Trophoblast cell (in vitro differentiated cells and primary cell): ENCODE results near the gene PLAAT3.
A peak's percentile ranks its signal among the peaks of the same experiment; 100 is the strongest.
"Not testable (repeated sequence)": the region's sequence is repeated elsewhere in the genome, so short reads cannot be mapped to it uniquely, and the experiment has no call there.

Source experiments
- DNase-seq, 2 donors: peaks; one replicate each; pipeline ENCODE4 v3.0.0-alpha.2; 2016
- H2AFZ ChIP-seq: 2 replicates; pipeline ENCODE4 v1.6.1; 2013; ENCODE audit warnings: low read length, moderate library complexity, mild to moderate bottlenecking; ENCODE audit not compliant: insufficient read depth, poor library complexity
- H2AK5ac ChIP-seq: 2 replicates; pipeline ENCODE4 v1.6.1; 2013; ENCODE audit warnings: mild to moderate bottlenecking, low read length
- H2BK120ac ChIP-seq: 2 replicates; pipeline ENCODE4 v1.6.1; 2013; ENCODE audit warnings: low read length, mild to moderate bottlenecking, moderate library complexity; ENCODE audit not compliant: insufficient read depth, poor library complexity
- H2BK12ac ChIP-seq: 2 replicates; pipeline ENCODE4 v1.6.1; 2013; ENCODE audit warnings: mild to moderate bottlenecking, low read length, moderate library complexity
- H2BK5ac ChIP-seq: 2 replicates; pipeline ENCODE4 v1.6.1; 2013; ENCODE audit warnings: low read length, low read depth, moderate library complexity, mild to moderate bottlenecking; ENCODE audit not compliant: poor library complexity
- H3K14ac ChIP-seq: 2 replicates; pipeline ENCODE4 v1.6.1; 2013; ENCODE audit warnings: mild to moderate bottlenecking, low read length
- H3K18ac ChIP-seq: 2 replicates; pipeline ENCODE4 v1.6.1; 2013; ENCODE audit warnings: mild to moderate bottlenecking, low read length
- H3K23ac ChIP-seq: 2 replicates; pipeline ENCODE4 v1.6.1; 2013; ENCODE audit warnings: low read length
- H3K27ac ChIP-seq: 2 replicates; pipeline ENCODE4 v1.5.1; 2013; ENCODE audit warnings: low read depth, mild to moderate bottlenecking, inconsistent platforms, low read length, moderate library complexity
- H3K27me3 ChIP-seq: 2 replicates; pipeline ENCODE4 v1.6.1; 2013; ENCODE audit warnings: inconsistent platforms, mild to moderate bottlenecking, low read length, moderate library complexity; ENCODE audit not compliant: insufficient read depth
- H3K36me3 ChIP-seq, 2 experiments: 1 replicate in 1 of 2; 2 replicates in 1 of 2; pipeline ENCODE4 v1.6.1; 2013; ENCODE audit warnings: low read length in 2 of 2, mild to moderate bottlenecking in 2 of 2, moderate library complexity in 1 of 2; ENCODE audit not compliant: insufficient read depth in 2 of 2, control insufficient read depth in 1 of 2
- H3K4ac ChIP-seq: 2 replicates; pipeline ENCODE4 v1.6.1; 2013; ENCODE audit warnings: low read depth, mild to moderate bottlenecking, low read length, moderate library complexity
- H3K4me1 ChIP-seq, 2 experiments: 1 replicate in 1 of 2; 2 replicates in 1 of 2; pipeline ENCODE4 v1.6.1; 2013; ENCODE audit warnings: low read length in 2 of 2, mild to moderate bottlenecking in 2 of 2, moderate library complexity in 1 of 2; ENCODE audit not compliant: insufficient read depth in 2 of 2, control insufficient read depth in 1 of 2
- H3K4me2 ChIP-seq: 2 replicates; pipeline ENCODE4 v1.6.1; 2013; ENCODE audit warnings: inconsistent platforms, mild to moderate bottlenecking, low read length, moderate library complexity
- H3K4me3 ChIP-seq: 2 replicates; pipeline ENCODE4 v1.5.1; 2013; ENCODE audit warnings: mild to moderate bottlenecking, low read depth, low read length, inconsistent platforms
- H3K79me1 ChIP-seq: one replicate; pipeline ENCODE4 v1.6.1; 2013; ENCODE audit warnings: low read length
- H3K79me2 ChIP-seq: 2 replicates; pipeline ENCODE4 v1.6.1; 2013; ENCODE audit warnings: low read length, mild to moderate bottlenecking; ENCODE audit not compliant: control insufficient read depth, insufficient read depth, poor library complexity
- H3K9ac ChIP-seq: 2 replicates; pipeline ENCODE4 v1.6.1; 2013; ENCODE audit warnings: mild to moderate bottlenecking, low read length
- H3K9me3 ChIP-seq: 2 replicates; pipeline ENCODE4 v1.6.1; 2013; ENCODE audit warnings: low read depth, mild to moderate bottlenecking, control low read depth, inconsistent platforms, low read length; ENCODE audit not compliant: insufficient read depth
- H4K12ac ChIP-seq: 2 replicates; pipeline ENCODE4 v1.6.1; 2013; ENCODE audit warnings: low read depth, mild to moderate bottlenecking, low read length, moderate library complexity
- H4K8ac ChIP-seq: 2 replicates; pipeline ENCODE4 v1.6.1; 2013; ENCODE audit warnings: low read depth, mild to moderate bottlenecking, low read length, moderate library complexity
- H4K91ac ChIP-seq: one replicate; pipeline ENCODE4 v1.6.1; 2013; ENCODE audit warnings: low read depth, mild to moderate bottlenecking, low read length, moderate library complexity
- WGBS: extraction: QIAGEN DNeasy Blood & Tissue Kit; methylation state at CpG from one replicate; pipeline ENCODE4 v1.1.7; 2013; ENCODE audit warnings: missing lambda C conversion rate; ENCODE audit not compliant: insufficient read length, insufficient coverage; ENCODE audit errors: extremely low coverage; 5-methylcytosine and 5-hydroxymethylcytosine counted together

PLAAT3 gene

DNA sequence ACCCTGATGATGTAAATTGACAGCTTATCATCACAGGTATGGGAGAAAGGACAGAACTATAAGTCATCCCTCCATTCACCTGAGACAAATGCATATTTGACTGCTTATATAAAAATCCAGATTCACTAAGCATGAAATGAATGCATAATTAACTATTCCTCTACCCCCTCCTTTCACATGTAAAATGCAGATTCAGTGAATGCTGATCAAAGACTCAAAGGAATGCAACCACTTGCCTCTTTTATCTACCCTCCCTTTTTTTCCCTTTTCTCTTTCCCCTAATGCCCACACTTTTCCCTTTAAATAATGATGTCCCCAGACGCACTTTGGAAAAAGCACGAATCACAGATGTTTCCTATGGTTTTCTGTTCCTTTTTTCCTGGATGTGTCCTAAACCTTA, 82.1 kb downstream of the PLAAT3 start:
- Histone ChIP-seq H3K27ac (peak overlapping the region; percentile 20), H3K4me1 (peaks cover 9 to 20% of the 10 kb centered on the region in 2 experiments), H2BK12ac (no peak overlapping the region), H3K27me3 (no peaks in the 10 kb centered on the region), H4K12ac (no peak overlapping the region), H4K8ac (no peak overlapping the region), H3K4me2 (no peak overlapping the region), H3K79me2 (no peaks in the 10 kb centered on the region), H3K18ac (no peak overlapping the region), H3K9ac (no peak overlapping the region), H3K23ac (no peak overlapping the region), H2AFZ (no peak overlapping the region), H3K36me3 (no peaks in the 10 kb centered on the region), H2BK5ac (no peak overlapping the region), H3K14ac (no peak overlapping the region), H4K91ac (no peak overlapping the region), H3K4ac (no peak overlapping the region), H3K9me3 (no peaks in the 10 kb centered on the region), H3K79me1 (peaks cover 10% of the 10 kb centered on the region), H2BK120ac (no peak overlapping the region), H3K4me3 (no peak overlapping the region), H2AK5ac (no peak overlapping the region)
- no peak for DNase-seq
- WGBS, result no CpG with 5 or more reads among the region's 2 CpGs

GRCh38 chr11:63531074-63531792, 83.0 kb downstream of the PLAAT3 start:
- not testable (repeated sequence) for H4K8ac ChIP-seq, H3K9me3 ChIP-seq, H3K14ac ChIP-seq, H3K79me2 ChIP-seq, H3K4me2 ChIP-seq, H3K36me3 ChIP-seq, H4K12ac ChIP-seq, H3K4me3 ChIP-seq, H3K9ac ChIP-seq, H3K18ac ChIP-seq, H2AFZ ChIP-seq, H3K4ac ChIP-seq, H3K23ac ChIP-seq, H4K91ac ChIP-seq, H3K27me3 ChIP-seq
- H2AK5ac ChIP-seq, result peak overlapping the region; percentile 77
- H2BK5ac ChIP-seq, result peak overlapping the region; percentile 77
- no CpG with 5 or more reads among the region's 6 CpGs for WGBS
- H3K4me1 ChIP-seq, result peaks cover 9 to 20% of the 10 kb centered on the region in 2 experiments
- peak overlapping the region; percentile 68 for H2BK12ac ChIP-seq
- H2BK120ac ChIP-seq, result peak overlapping the region; percentile 83
- DNase-seq, result peak in 1 of 2 donors; percentile 2
- peaks cover 10% of the 10 kb centered on the region for H3K79me1 ChIP-seq
- H3K27ac ChIP-seq, result peak overlapping the region; percentile 48

- Histone ChIP-seq H2BK120ac (peak overlapping the region; percentile 79), H2BK12ac (peak overlapping the region; percentile 94)
Measured at GRCh38 chr11:63530021-63530420, 84.2 kb downstream of the PLAAT3 start.

DNA sequence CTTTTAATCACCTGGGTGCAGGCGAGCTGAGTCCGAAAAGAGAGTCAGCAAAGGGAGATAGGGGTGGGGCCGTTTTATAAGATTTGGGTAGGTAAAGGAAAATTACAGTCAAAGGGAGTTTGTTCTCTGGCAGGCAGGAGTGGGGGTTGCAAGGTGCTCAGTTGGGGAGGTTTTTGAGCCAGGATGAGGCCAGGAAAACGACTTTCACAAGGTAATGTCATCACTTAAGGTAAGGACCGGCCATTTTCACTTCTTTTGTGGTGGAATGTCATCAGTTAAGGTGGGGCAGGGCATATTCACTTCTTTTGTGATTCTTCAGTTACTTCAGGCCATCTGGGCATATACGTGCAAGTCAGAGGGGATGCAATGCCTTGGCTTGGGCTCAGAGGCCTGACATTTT, 84.9 kb downstream of the PLAAT3 start:
- H4K12ac ChIP-seq, H3K27ac ChIP-seq, H3K9ac ChIP-seq, H4K91ac ChIP-seq, H3K4ac ChIP-seq, H3K23ac ChIP-seq, H3K36me3 ChIP-seq, H3K14ac ChIP-seq, H3K4me3 ChIP-seq, H2BK12ac ChIP-seq, H3K79me2 ChIP-seq, DNase-seq, H3K9me3 ChIP-seq, H2AK5ac ChIP-seq, H4K8ac ChIP-seq, H2AFZ ChIP-seq, H3K27me3 ChIP-seq, H3K4me2 ChIP-seq, H3K18ac ChIP-seq: not testable (repeated sequence)
- no CpG with 5 or more reads among the region's 6 CpGs for WGBS
- Histone ChIP-seq H2BK120ac (peak overlapping the region; percentile 62), H3K4me1 (peaks cover 9 to 19% of the 10 kb centered on the region in 2 experiments), H2BK5ac (peak overlapping the region; percentile 7), H3K79me1 (peaks cover 10% of the 10 kb centered on the region)

More at GRCh38 chr11:63530021-63530420, 84.2 kb downstream of the PLAAT3 start:
- H3K36me3 ChIP-seq, result no peaks in the 10 kb centered on the region
- peak overlapping the region; percentile 91 for H2AK5ac ChIP-seq
- H4K91ac ChIP-seq, result peak overlapping the region; percentile 92
- H3K27me3 ChIP-seq, result no peaks in the 10 kb centered on the region
- H3K23ac ChIP-seq, result no peak overlapping the region
- H3K79me2 ChIP-seq, result no peaks in the 10 kb centered on the region
- peak overlapping the region; percentile 84 for H3K27ac ChIP-seq
- H3K4me3 ChIP-seq, result no peak overlapping the region
- no peak overlapping the region for H4K12ac ChIP-seq
- no peak overlapping the region for H2AFZ ChIP-seq
- no peak overlapping the region for H3K18ac ChIP-seq
- no peak overlapping the region for H3K9ac ChIP-seq
- peaks cover 9 to 20% of the 10 kb centered on the region in 2 experiments for H3K4me1 ChIP-seq
- no peak overlapping the region for H3K4me2 ChIP-seq
- no peak for DNase-seq
- no peaks in the 10 kb centered on the region for H3K9me3 ChIP-seq
- no CpG with 5 or more reads among the region's 2 CpGs for WGBS
- H4K8ac ChIP-seq, result no peak overlapping the region
- H3K4ac ChIP-seq, result no peak overlapping the region
- peaks cover 10% of the 10 kb centered on the region for H3K79me1 ChIP-seq
- H3K14ac ChIP-seq, result peak overlapping the region; percentile 86
- H2BK5ac ChIP-seq, result peak overlapping the region; percentile 85
